H1 (cell line): Measurements from ENCODE around the gene PDYN. TPM values are rescaled to one million over a fixed set of nuclear protein-coding genes. Genes with fewer than 3 reads are reported as not detected.

ENCODE experiments used
- CTCF ChIA-PET: fragments of 300-600 bp; sonication (Branson Sonifier 250); formaldehyde crosslinking; loops from one replicate; lab custom pipeline; 2021; ENCODE audit not compliant: partially characterized antibody; lab: Charles Lee
- POLR2A ChIA-PET: fragments of 300-600 bp; sonication (Branson Sonifier 250); formaldehyde crosslinking; loops from one replicate; lab custom pipeline; 2021; ENCODE audit warnings: inconsistent platforms; ENCODE audit not compliant: partially characterized antibody; lab: Charles Lee
- DNase-seq, 2 experiments: peaks; one replicate each; pipeline versions ENCODE4 v3.0.0 to v3.0.0-alpha.2; 2010 to 2022; ENCODE audit warnings: low spot score in 2 of 2, low read depth in 1 of 2, mixed read lengths in 1 of 2
- FAIRE-seq: peaks from 2 replicates; lab custom pipeline; 2011; peaks lifted over from hg19 to GRCh38; lab: Jason Lieb, UNC
- H2AFZ ChIP-seq: 2 replicates; pipeline ENCODE4 v1.8.1; 2012; ENCODE audit warnings: low read length, inconsistent platforms
- H2AK5ac ChIP-seq: 2 replicates; pipeline ENCODE4 v1.6.1; 2013; ENCODE audit warnings: low read depth, low read length
- H2BK120ac ChIP-seq: replicated peaks from 2 replicates; pipeline ENCODE3; 2013; ENCODE audit warnings: low read depth, low read length, inconsistent platforms
- H2BK12ac ChIP-seq: 2 replicates; pipeline ENCODE4 v1.6.1; 2013; ENCODE audit warnings: low read depth, low read length
- H2BK15ac ChIP-seq: 2 replicates; pipeline ENCODE4 v1.6.1; 2013; ENCODE audit warnings: low read length
- H2BK20ac ChIP-seq: 2 replicates; pipeline ENCODE4 v1.6.1; 2013; ENCODE audit warnings: low read length
- H2BK5ac ChIP-seq: 2 replicates; pipeline ENCODE4 v1.6.1; 2013; ENCODE audit warnings: low read depth, low read length
- H3K14ac ChIP-seq: 2 replicates; pipeline ENCODE4 v1.6.1; 2013; ENCODE audit warnings: inconsistent platforms; ENCODE audit not compliant: insufficient read length
- H3K18ac ChIP-seq: 2 replicates; pipeline ENCODE4 v1.6.1; 2013; ENCODE audit warnings: low read length; ENCODE audit errors: extremely low read depth
- H3K23ac ChIP-seq: 2 replicates; pipeline ENCODE4 v1.6.1; 2013; ENCODE audit warnings: inconsistent platforms; ENCODE audit not compliant: insufficient read length
- H3K23me2 ChIP-seq: 2 replicates; pipeline ENCODE4 v1.6.1; 2013; ENCODE audit warnings: low read depth, low read length
- H3K27ac ChIP-seq: 2 replicates; pipeline ENCODE4 v1.6.1; 2011; ENCODE audit warnings: low read depth, low read length, inconsistent platforms
- H3K27me3 ChIP-seq, 4 experiments: replicated peaks in 1 of 4; 1 replicate in 1 of 4; 2 replicates in 3 of 4; pipeline versions ENCODE4 v1.6.1 to v1.8.1; 2011 to 2013; ENCODE audit warnings: low read length in 3 of 4, mild to moderate bottlenecking in 3 of 4, inconsistent platforms in 2 of 4, mixed read lengths in 2 of 4, moderate library complexity in 1 of 4; ENCODE audit not compliant: control insufficient read depth in 3 of 4, insufficient read depth in 3 of 4; ENCODE audit errors: extremely low read depth in 1 of 4
- H3K36me3 ChIP-seq, 4 experiments: 2 replicates each; pipeline versions ENCODE4 v1.6.1 to v1.8.1; 2011 to 2013; ENCODE audit warnings: mild to moderate bottlenecking in 4 of 4, low read length in 3 of 4, moderate library complexity in 2 of 4, control low read depth in 1 of 4, inconsistent platforms in 1 of 4; ENCODE audit not compliant: insufficient read depth in 4 of 4, control insufficient read depth in 2 of 4
- H3K4ac ChIP-seq: replicated peaks from 2 replicates; pipeline ENCODE3; 2013; ENCODE audit warnings: low read length, low read depth, mixed read lengths, inconsistent platforms; ENCODE audit not compliant: insufficient read length
- H3K4me1 ChIP-seq, 4 experiments: replicated peaks in 1 of 4; 1 replicate in 1 of 4; 2 replicates in 3 of 4; pipeline versions ENCODE4 v1.6.1 to v1.8.1; 2011 to 2013; ENCODE audit warnings: low read length in 3 of 4, inconsistent platforms in 2 of 4, mixed read lengths in 1 of 4; ENCODE audit not compliant: insufficient read depth in 4 of 4, control insufficient read depth in 3 of 4
- H3K4me2 ChIP-seq, 2 experiments: 2 replicates each; pipeline versions ENCODE4 v1.6.1 to v1.8.1; 2011 to 2013; ENCODE audit warnings: low read depth in 2 of 2, low read length in 2 of 2, control low read depth in 1 of 2, inconsistent platforms in 1 of 2, mild to moderate bottlenecking in 1 of 2; ENCODE audit not compliant: insufficient read depth in 1 of 2
- H3K4me3 ChIP-seq, 4 experiments: fragments of 200-600, 300-600 bp in 1 of 4; sonication (generic), shearing (Covaris generic), sonication (Bioruptor Twin) in 1 of 4; 2 replicates each; pipeline versions ENCODE4 v1.5.1 to v1.8.1; 2011 to 2016; ENCODE audit warnings: low read length in 4 of 4, low read depth in 3 of 4, control low read depth in 2 of 4, inconsistent platforms in 2 of 4, mild to moderate bottlenecking in 2 of 4, mixed read lengths in 1 of 4, moderate library complexity in 1 of 4; ENCODE audit not compliant: insufficient read depth in 2 of 4; ENCODE audit errors: extremely low read depth in 1 of 4
- H3K56ac ChIP-seq: replicated peaks from 2 replicates; pipeline ENCODE3; 2013; ENCODE audit warnings: low read depth, mild to moderate bottlenecking, mixed read lengths, low read length, inconsistent platforms; ENCODE audit not compliant: insufficient read length
- H3K79me1 ChIP-seq: 2 replicates; pipeline ENCODE4 v1.6.1; 2013; ENCODE audit warnings: low read depth, low read length, control low read depth
- H3K79me2 ChIP-seq, 2 experiments: 2 replicates each; pipeline versions ENCODE4 v1.6.1 to v1.8.1; 2012 to 2013; ENCODE audit warnings: low read length in 2 of 2, mild to moderate bottlenecking in 2 of 2, inconsistent platforms in 1 of 2; ENCODE audit not compliant: insufficient read depth in 2 of 2, control insufficient read depth in 1 of 2
- H3K9ac ChIP-seq, 4 experiments: replicated peaks in 1 of 4; 1 replicate in 1 of 4; 2 replicates in 3 of 4; pipeline versions ENCODE4 v1.6.1 to v1.8.1; 2011 to 2013; ENCODE audit warnings: low read depth in 3 of 4, low read length in 3 of 4, control low read depth in 2 of 4, mild to moderate bottlenecking in 2 of 4, moderate library complexity in 2 of 4, inconsistent platforms in 1 of 4; ENCODE audit errors: extremely low read depth in 1 of 4
- H3K9me3 ChIP-seq, 2 experiments: 2 replicates each; pipeline versions ENCODE4 v1.6.1 to v1.8.1; 2012 to 2013; ENCODE audit warnings: mild to moderate bottlenecking in 2 of 2, moderate library complexity in 2 of 2, control low read depth in 1 of 2, inconsistent platforms in 1 of 2, low read depth in 1 of 2, low read length in 1 of 2, mixed read lengths in 1 of 2; ENCODE audit not compliant: insufficient read depth in 2 of 2
- H4K20me1 ChIP-seq, 2 experiments: replicated peaks in 1 of 2; 2 replicates each; pipeline versions ENCODE3 to v1.8.1; 2011 to 2013; ENCODE audit warnings: inconsistent platforms in 2 of 2, low read length in 2 of 2, mild to moderate bottlenecking in 1 of 2; ENCODE audit not compliant: insufficient read depth in 2 of 2, control insufficient read depth in 1 of 2
- H4K5ac ChIP-seq: 2 replicates; pipeline ENCODE4 v1.6.1; 2013; ENCODE audit warnings: low read length, low read depth, mixed read lengths, inconsistent platforms; ENCODE audit not compliant: insufficient read length
- H4K8ac ChIP-seq: 2 replicates; pipeline ENCODE4 v1.8.0; 2013; ENCODE audit warnings: mild to moderate bottlenecking, moderate library complexity, low read length, inconsistent platforms; ENCODE audit not compliant: insufficient read depth; ENCODE audit errors: extremely low read depth
- H4K91ac ChIP-seq: replicated peaks from 2 replicates; pipeline ENCODE3; 2013; ENCODE audit warnings: low read length, mixed read lengths, inconsistent platforms; ENCODE audit not compliant: insufficient read length
- BRCA1 ChIP-seq: IDR thresholded peaks from 2 replicates; pipeline ENCODE4 v1.6.1; 2012; ENCODE audit warnings: low read depth, low read length, improper control_type of control experiment
- CEBPB ChIP-seq: IDR thresholded peaks from 2 replicates; pipeline ENCODE4 v1.6.1; 2012; ENCODE audit warnings: low read depth, low read length
- JUN ChIP-seq: IDR thresholded peaks from 2 replicates; pipeline ENCODE4 v1.6.1; 2011; ENCODE audit warnings: low read depth, mild to moderate bottlenecking, improper control_type of control experiment, low read length
- KDM1A ChIP-seq: fragments of 200-600, 300-600 bp; sonication (generic); IDR thresholded peaks from 2 replicates; pipeline ENCODE4 v1.7.1; 2016; ENCODE audit warnings: mild to moderate bottlenecking, low read length, borderline replicate concordance
- KDM5A ChIP-seq: fragments of 200-600 bp; IDR thresholded peaks from 2 replicates; pipeline ENCODE4 v1.7.1; 2012; ENCODE audit warnings: mild to moderate bottlenecking, low read length, inconsistent platforms, mixed read lengths
- NANOG ChIP-seq: IDR thresholded peaks from 2 replicates; pipeline ENCODE4 v1.6.1; 2011; ENCODE audit warnings: low read length, low read depth, mild to moderate bottlenecking, inconsistent platforms; ENCODE audit not compliant: insufficient read depth, poor library complexity, severe bottlenecking
- POU5F1 ChIP-seq: IDR thresholded peaks from 2 replicates; pipeline ENCODE4 v1.6.1; 2011; ENCODE audit warnings: low read depth, mild to moderate bottlenecking, low read length, moderate library complexity
- RBBP5 ChIP-seq: IDR thresholded peaks from 2 replicates; pipeline ENCODE4 v1.7.1; 2012; ENCODE audit warnings: low read depth, mild to moderate bottlenecking, inconsistent platforms, low read length, moderate library complexity, borderline replicate concordance
- SAP30 ChIP-seq: fragments of 300-600 bp; sonication (generic); IDR thresholded peaks from 2 replicates; pipeline ENCODE4 v1.7.1; 2012; ENCODE audit warnings: low read length, moderate library complexity, mild to moderate bottlenecking, inconsistent platforms; ENCODE audit not compliant: insufficient read depth, insufficient replicate concordance
- SIRT6 ChIP-seq: IDR thresholded peaks from one replicate; pipeline ENCODE4 v1.7.1; 2012; ENCODE audit warnings: low read length, inconsistent platforms
- SP1 ChIP-seq: IDR thresholded peaks from 2 replicates; pipeline ENCODE4 v1.6.1; 2011; ENCODE audit warnings: low read depth, low read length
- WGBS, 2 experiments: shearing (Covaris generic) in 1 of 2; methylation state at CpG; one replicate each; pipeline versions ENCODE4 v1.1.6 to v1.1.7; 2013 to 2015; ENCODE audit warnings: low lambda C conversion rate in 2 of 2, mixed read lengths in 2 of 2, inconsistent platforms in 1 of 2, low coverage in 1 of 2, missing lambda C conversion rate in 1 of 2; ENCODE audit not compliant: insufficient replicate concordance in 2 of 2, insufficient coverage in 1 of 2, insufficient read length in 1 of 2; ENCODE audit errors: extremely low coverage in 1 of 2, missing lambda C conversion rate in 1 of 2; 5-methylcytosine and 5-hydroxymethylcytosine counted together
- polyA plus RNA-seq, 7 experiments: library from polyadenylated mRNA; depleted of rRNA in 3 of 7; stranded (reverse) in 5 of 7; unstranded in 2 of 7; fragments of >200 nt in 5 of 7; fragments of 200-250 nt in 2 of 7; gene quantifications; 1 replicate in 5 of 7; 2 replicates in 1 of 7; 4 replicates in 1 of 7; pipeline versions ENCODE4 v1.2.1 to v1.2.3, GENCODE V29; 2011 to 2013; ENCODE audit warnings: missing spikeins in 2 of 7, mixed read lengths in 2 of 7
- total RNA-seq: library from RNA; stranded (reverse); fragmentation: NEBNext Ultra II Directional; extraction: Animal tissue kit (Norgen Biotek cat#: 25700); gene quantifications from 2 replicates; pipeline ENCODE4 v1.2.1, GENCODE V29; 2021

Gene PDYN
- total and polyA plus RNA-seq, 2 of the 8 experiments (the other 6 are each of a cell fraction or from before 2014, with no cell fraction given) = 0.54 to 0.60 TPM

DNA sequence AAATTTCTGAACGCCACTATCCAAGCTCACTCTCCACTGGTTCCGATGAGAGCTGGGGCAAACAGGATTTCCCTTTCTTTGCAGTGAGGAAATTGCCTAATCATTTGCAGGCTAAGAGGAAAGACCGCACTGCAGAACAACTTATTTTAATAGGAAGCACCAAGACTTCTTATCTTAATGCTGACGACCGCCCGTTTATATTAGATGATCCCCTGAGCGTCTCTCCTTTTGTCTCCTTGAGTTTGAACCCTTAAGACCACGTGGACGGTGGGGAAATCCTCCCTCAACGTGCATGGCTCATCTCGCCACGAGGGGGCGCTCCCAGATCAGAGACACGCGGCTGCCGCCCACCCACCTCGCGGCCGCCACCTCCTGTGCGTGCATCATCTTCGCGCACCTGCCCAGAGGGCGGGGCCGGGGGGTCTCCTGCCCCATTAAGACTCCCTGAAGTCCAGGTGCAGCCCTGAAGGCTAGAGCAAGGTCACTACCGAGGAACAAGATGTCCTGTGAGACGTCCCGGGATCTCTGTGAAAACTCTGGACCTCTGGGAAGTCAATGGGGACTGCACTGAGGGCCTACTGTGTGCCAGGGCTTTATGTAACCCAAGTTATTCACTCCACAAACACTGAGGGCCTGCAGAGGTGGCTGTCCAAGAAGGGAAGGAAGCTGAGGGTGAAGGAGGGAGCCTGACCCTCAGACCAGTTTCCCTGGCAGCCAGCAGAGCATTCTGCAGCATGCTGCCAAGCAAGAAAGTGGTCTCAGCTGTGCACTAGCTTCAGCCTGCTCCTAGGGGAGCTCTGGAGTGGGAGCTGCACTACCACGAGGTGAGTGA lies 28.1 kb downstream of the PDYN start:
- Histone ChIP-seq H4K8ac (peak overlapping the region; percentile 0; the same call in 1 of the 2 replicates), H3K18ac (peak overlapping the region; percentile 89; the same call in 1 of the 2 replicates), H3K4me1 (peaks cover 4 to 17% (median 11%) of the 10 kb centered on the region in 4 experiments; a peak in 6 of 7 replicates), H3K4me2 (peak overlapping the region; percentile 35 to 64), H4K20me1 (no peaks in the 10 kb centered on the region), H3K27ac (no peak overlapping the region), H2BK5ac (no peak overlapping the region; the same call in 1 of the 2 replicates), H3K79me1 (no peaks in the 10 kb centered on the region), H3K9ac (peak overlapping the region in 1 of 4 experiments; percentile 39; a peak in 1 of 7 replicates), H4K5ac (no peak overlapping the region), H2AFZ (peak overlapping the region; percentile 81), H3K23me2 (no peaks in the 10 kb centered on the region; the same call in 1 of the 2 replicates), H2BK120ac (peak overlapping the region; percentile 57), H3K23ac (no peak overlapping the region), H4K91ac (peak overlapping the region; percentile 67), H2BK20ac (peak overlapping the region; percentile 93), H3K14ac (no peak overlapping the region), H2AK5ac (no peak overlapping the region), H3K36me3 (no peaks in the 10 kb centered on the region), H2BK12ac (peak overlapping the region; percentile 82), H3K56ac (no peak overlapping the region), H3K4me3 (peak overlapping the region in 1 of 4 experiments; percentile 50; a peak in 4 of 8 replicates), H2BK15ac (no peak overlapping the region; the same call in 1 of the 2 replicates), H3K9me3 (no peaks in the 10 kb centered on the region), H3K79me2 (no peaks in the 10 kb centered on the region), H3K4ac (no peak overlapping the region), H3K27me3 (peaks cover 0 to 4% (median 0%) of the 10 kb centered on the region in 4 experiments; a peak in 2 of 7 replicates)
- FAIRE-seq (peak; percentile 81), DNase-seq (peak; percentile 73 to 96)
- ChIA-PET CTCF (interaction anchor here (0.7 to 6.5 kb wide), 48 partner anchors 10 to 1001 kb away, joined by 3 to 57 read pairs (median 4); no protein-coding TSS in a partner anchor), POLR2A (interaction anchor here (0.7 to 1.4 kb wide), 6 partner anchors 10 to 189 kb away, joined by 3 to 9 read pairs (median 4); partner anchors contain the start of gene STK35)
- 11% methylated on average over 28 of the region's 28 CpGs; no CpG with 5 or more reads in 1 of the 2 experiments for WGBS, 2 experiments
- TF ChIP-seq POU5F1 = no peak
- no peak for TF ChIP-seq JUN
- TF ChIP-seq SP1 = no peak
- 0 out of 2 replicates have a peak, but pooled peaks have one; percentile 14 for TF ChIP-seq KDM1A
- TF ChIP-seq NANOG = peak; percentile 3
- TF ChIP-seq BRCA1 = no peak
- no peak for TF ChIP-seq RBBP5
- peak; percentile 58; the same call in 1 of the 2 replicates for TF ChIP-seq CEBPB
- no peak for TF ChIP-seq SAP30
- TF ChIP-seq SIRT6 = no peak
- TF ChIP-seq KDM5A = no peak
